NOMO-1 treated with dmso at 0.1 percent for 144 hours (cell line): ENCODE measurements around the gene METTL3.

Source experiments
- DNase-seq: peaks from one replicate; lab custom pipeline; 2025; ENCODE audit not compliant: unreplicated experiment; lab: John Stamatoyannopoulos, UW

METTL3 gene

GRCh38 chr14:21527318-21527679 lies 16.2 kb upstream of the METTL3 start:
- no peak for DNase-seq

- no peak for DNase-seq
Observed at GRCh38 chr14:21526672-21527317, 15.7 kb upstream of the METTL3 start.

GRCh38 chr14:21525962-21526671 lies 15.0 kb upstream of the METTL3 start, which contains the start of gene SALL2:
SALL2 (minus strand) TSS chr14:21526346; CDS start chr14:21526127, 219 bp downstream.
- DNase-seq: no peak

GRCh38 chr14:21525571-21525961 lies 14.4 kb upstream of the METTL3 start:
- no peak for DNase-seq

- DNase-seq: no peak
Observed at GRCh38 chr14:21524575-21525490, 13.7 kb upstream of the METTL3 start.

GRCh38 chr14:21523203-21523602 lies 12.1 kb upstream of the METTL3 start:
- DNase-seq: no peak

GRCh38 chr14:21521501-21521900 lies 10.4 kb upstream of the METTL3 start:
- DNase-seq: no peak

GRCh38 chr14:21520767-21521166 lies 9.6 kb upstream of the METTL3 start:
- DNase-seq: no peak

GRCh38 chr14:21518725-21519124 lies 7.6 kb upstream of the METTL3 start:
- DNase-seq: no peak

- DNase-seq: no peak
Observed at GRCh38 chr14:21514341-21514740, 3.2 kb upstream of the METTL3 start.

GRCh38 chr14:21509432-21510143 lies 1.6 kb downstream of the METTL3 start:
- DNase-seq: peak; percentile 9

GRCh38 chr14:21506557-21506956 lies 4.6 kb downstream of the METTL3 start:
- no peak for DNase-seq

- no peak for DNase-seq
Observed at GRCh38 chr14:21505012-21505553, 6.1 kb downstream of the METTL3 start.

GRCh38 chr14:21503376-21503775 lies 7.8 kb downstream of the METTL3 start:
- DNase-seq: no peak

- DNase-seq: no peak
Observed at GRCh38 chr14:21501568-21501967, 9.6 kb downstream of the METTL3 start.

- no peak for DNase-seq
Observed at GRCh38 chr14:21498540-21499526, 12.3 kb downstream of the METTL3 start.

- DNase-seq: no peak
Observed at GRCh38 chr14:21496453-21496852, 14.7 kb downstream of the METTL3 start.

- DNase-seq: no peak
Observed at GRCh38 chr14:21494902-21495762, 16.0 kb downstream of the METTL3 start.

GRCh38 chr14:21486640-21487087 lies 24.5 kb downstream of the METTL3 start:
- DNase-seq: no peak
